ENCODE data around the gene SPPL3. TPM values are rescaled to one million over a fixed set of nuclear protein-coding genes. Genes with fewer than 3 reads are reported as not detected.

Gene SPPL3
- total RNA-seq, 4 donors from 2014 or later: 25.7 to 37.5 (median 34.7) TPM

DNA sequence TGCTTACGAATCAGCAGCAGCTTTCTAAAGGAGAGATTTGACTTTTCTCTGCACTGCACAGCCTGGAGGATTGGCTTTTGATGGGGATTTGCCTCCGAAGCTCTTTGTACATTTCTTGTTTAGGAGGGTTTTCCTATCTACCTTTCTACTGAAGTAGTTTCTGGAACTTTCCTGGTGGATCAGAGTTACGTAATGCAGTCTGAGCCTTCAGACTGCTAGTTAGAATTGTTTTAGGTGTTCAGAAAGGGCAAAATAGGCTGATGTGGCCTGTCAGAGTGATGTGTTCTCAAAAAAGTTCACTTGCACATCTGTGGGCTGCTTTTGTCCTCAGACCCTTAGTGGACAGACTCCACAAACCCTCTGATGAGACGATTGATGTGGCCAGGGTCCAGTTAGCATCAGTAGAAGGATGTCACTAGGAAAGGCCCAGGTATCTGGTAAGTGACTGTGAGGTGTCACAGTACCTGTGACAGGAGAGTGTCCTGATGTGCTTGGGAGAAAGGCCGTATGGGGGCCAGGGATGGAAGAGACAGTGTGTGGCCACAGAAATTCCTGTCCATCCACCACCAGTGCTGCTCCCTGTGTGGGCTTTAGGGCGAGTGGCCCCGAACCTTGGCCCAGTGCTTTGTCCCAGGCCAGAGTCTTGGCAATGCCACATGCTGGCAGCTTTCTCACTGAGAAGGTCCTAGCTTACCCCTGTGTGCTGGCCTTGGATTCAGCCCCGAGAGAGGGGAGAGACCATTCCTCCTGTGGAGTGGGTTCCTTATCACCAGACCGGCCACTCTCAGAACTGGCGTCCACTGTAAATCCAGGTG lies 183.0 kb downstream of the SPPL3 start:
- Histone ChIP-seq H3K4me3 (replicated peaks in 1 of 3) (no peak overlapping the region), H3K27me3 (no peaks in the 10 kb centered on the region), H3K36me3 (peaks cover 53 to 63% of the 10 kb centered on the region in 2 donors), H3K9me3 (no peaks in the 10 kb centered on the region), H3K27ac (peak overlapping the region in 1 of 3 donors; percentile 54), H3K4me1 (peaks cover 7 to 15% of the 10 kb centered on the region in 2 donors)
- 92 to 95% methylated on average over 10 of the region's 10 CpGs for WGBS, 2 donors
- TF ChIP-seq POLR2A (IDR thresholded peaks at IDR 0.05): no peak
- TF ChIP-seq, protein P1, sequence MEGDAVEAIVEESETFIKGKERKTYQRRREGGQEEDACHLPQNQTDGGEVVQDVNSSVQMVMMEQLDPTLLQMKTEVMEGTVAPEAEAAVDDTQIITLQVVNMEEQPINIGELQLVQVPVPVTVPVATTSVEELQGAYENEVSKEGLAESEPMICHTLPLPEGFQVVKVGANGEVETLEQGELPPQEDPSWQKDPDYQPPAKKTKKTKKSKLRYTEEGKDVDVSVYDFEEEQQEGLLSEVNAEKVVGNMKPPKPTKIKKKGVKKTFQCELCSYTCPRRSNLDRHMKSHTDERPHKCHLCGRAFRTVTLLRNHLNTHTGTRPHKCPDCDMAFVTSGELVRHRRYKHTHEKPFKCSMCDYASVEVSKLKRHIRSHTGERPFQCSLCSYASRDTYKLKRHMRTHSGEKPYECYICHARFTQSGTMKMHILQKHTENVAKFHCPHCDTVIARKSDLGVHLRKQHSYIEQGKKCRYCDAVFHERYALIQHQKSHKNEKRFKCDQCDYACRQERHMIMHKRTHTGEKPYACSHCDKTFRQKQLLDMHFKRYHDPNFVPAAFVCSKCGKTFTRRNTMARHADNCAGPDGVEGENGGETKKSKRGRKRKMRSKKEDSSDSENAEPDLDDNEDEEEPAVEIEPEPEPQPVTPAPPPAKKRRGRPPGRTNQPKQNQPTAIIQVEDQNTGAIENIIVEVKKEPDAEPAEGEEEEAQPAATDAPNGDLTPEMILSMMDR (IDR thresholded peaks at IDR 0.05): no peak
- intact Hi-C loops (cut with DNase I): loop anchor here (10.0 kb wide), 1 partner anchor 184 kb away; the partner anchor contains the start of gene SPPL3
- DNase-seq: no peak

GRCh38 chr12:120720234-120720986 lies 183.7 kb downstream of the SPPL3 start:
- intact Hi-C loops (cut with DNase I): loop anchor here (10.0 kb wide), 1 partner anchor 184 kb away; the partner anchor contains the start of gene SPPL3
- 72 to 73% methylated on average over 4 to 7 of the region's 7 CpGs for WGBS, 2 donors
- Histone ChIP-seq H3K27ac (peak overlapping the region in 1 of 3 donors; percentile 54), H3K9me3 (no peaks in the 10 kb centered on the region), H3K4me3 (replicated peaks in 1 of 3) (no peak overlapping the region), H3K4me1 (peaks cover 7 to 13% of the 10 kb centered on the region in 2 donors), H3K36me3 (peaks cover 60 to 65% of the 10 kb centered on the region in 2 donors), H3K27me3 (no peaks in the 10 kb centered on the region)
- no peak for TF ChIP-seq POLR2A (IDR thresholded peaks at IDR 0.05)
- TF ChIP-seq, protein P1 (IDR thresholded peaks at IDR 0.05): no peak
- DNase-seq: no peak

GRCh38 chr12:120719496-120720233 lies 184.5 kb downstream of the SPPL3 start:
- Histone ChIP-seq H3K4me1 (peaks cover under 1 to 6% of the 10 kb centered on the region in 2 donors), H3K36me3 (peaks cover 65 to 66% of the 10 kb centered on the region in 2 donors), H3K4me3 (replicated peaks in 1 of 3) (no peak overlapping the region), H3K27ac (peak overlapping the region in 1 of 3 donors; percentile 54), H3K9me3 (no peaks in the 10 kb centered on the region), H3K27me3 (no peaks in the 10 kb centered on the region)
- TF ChIP-seq, protein P1 (IDR thresholded peaks at IDR 0.05): no peak
- TF ChIP-seq POLR2A (IDR thresholded peaks at IDR 0.05): no peak
- DNase-seq: no peak
- 91% methylated on average over 11 of the region's 11 CpGs for WGBS, 2 donors
- intact Hi-C loops (cut with DNase I): loop anchor here (5.0 to 10.0 kb wide), 2 partner anchors 137 to 185 kb away; partner anchors contain the start of genes POP5 and SPPL3

- Histone ChIP-seq H3K36me3 (peaks cover 70 to 72% of the 10 kb centered on the region in 2 donors), H3K4me1 (peaks cover 0 to 6% of the 10 kb centered on the region in 2 donors), H3K27me3 (no peaks in the 10 kb centered on the region), H3K4me3 (replicated peaks in 1 of 3) (no peak overlapping the region), H3K9me3 (no peaks in the 10 kb centered on the region), H3K27ac (no peak overlapping the region)
- TF ChIP-seq, protein P1 (IDR thresholded peaks at IDR 0.05): no peak
- no peak for TF ChIP-seq POLR2A (IDR thresholded peaks at IDR 0.05)
- DNase-seq: no peak
- intact Hi-C loops (cut with DNase I): loop anchor here (5.0 kb wide), 1 partner anchor 137 kb away; the partner anchor contains the start of gene POP5
- WGBS, 2 donors: 93 to 97% methylated on average over 2 of the region's 2 CpGs
Measured at GRCh38 chr12:120719072-120719471, 185.1 kb downstream of the SPPL3 start.
